DMS153 treated with DMSO at 0.1 percent for 48 hours (cell line): ENCODE results near the gene ERBB3.
A peak's percentile ranks its signal among the peaks of the same experiment; 100 is the strongest.

Source experiments
- DNase-seq: peaks from one replicate; lab custom pipeline; 2025; ENCODE audit not compliant: unreplicated experiment; lab: John Stamatoyannopoulos, UW

Gene ERBB3

DNA sequence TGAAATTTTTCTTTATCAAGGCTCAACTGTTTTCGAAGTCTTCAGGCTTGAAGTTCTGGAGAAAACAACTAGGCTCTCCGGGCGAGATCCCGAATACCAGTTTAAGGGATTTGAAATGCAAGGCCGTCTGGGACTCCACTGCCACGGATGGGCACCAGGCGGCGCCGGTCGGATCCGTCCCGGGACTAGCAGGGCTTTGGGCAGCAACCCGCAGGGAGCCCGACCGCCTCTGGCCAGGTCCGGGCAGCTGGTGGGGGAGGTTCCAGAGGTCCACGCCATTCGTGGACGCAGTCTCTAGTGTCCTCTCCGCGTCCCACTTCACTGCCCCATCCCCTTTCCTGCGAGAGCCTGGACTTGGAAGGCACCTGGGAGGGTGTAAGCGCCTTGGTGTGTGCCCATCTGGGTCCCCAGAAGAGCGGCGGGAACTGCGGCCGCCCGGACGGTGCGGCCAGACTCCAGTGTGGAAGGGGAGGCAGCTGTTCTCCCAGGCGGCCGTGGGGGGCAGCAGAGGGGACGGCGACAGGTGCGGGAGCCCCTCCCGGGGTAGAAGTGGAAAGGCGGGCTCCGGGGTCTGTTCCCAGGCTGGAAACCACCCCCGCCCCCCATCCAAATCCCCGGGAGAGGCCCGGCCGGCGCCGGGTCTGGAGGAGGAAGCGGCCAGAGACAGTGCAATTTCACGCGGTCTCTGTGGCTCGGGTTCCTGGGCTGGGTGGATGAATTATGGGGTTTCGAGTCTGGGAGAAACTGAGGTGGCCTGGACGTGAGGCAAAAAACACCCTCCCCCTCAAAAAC lies 838 bp upstream of the ERBB3 start:
- peak; percentile 64 for DNase-seq

GRCh38 chr12:56080556-56081138 lies 682 bp downstream of the ERBB3 start:
- no peak for DNase-seq

DNA sequence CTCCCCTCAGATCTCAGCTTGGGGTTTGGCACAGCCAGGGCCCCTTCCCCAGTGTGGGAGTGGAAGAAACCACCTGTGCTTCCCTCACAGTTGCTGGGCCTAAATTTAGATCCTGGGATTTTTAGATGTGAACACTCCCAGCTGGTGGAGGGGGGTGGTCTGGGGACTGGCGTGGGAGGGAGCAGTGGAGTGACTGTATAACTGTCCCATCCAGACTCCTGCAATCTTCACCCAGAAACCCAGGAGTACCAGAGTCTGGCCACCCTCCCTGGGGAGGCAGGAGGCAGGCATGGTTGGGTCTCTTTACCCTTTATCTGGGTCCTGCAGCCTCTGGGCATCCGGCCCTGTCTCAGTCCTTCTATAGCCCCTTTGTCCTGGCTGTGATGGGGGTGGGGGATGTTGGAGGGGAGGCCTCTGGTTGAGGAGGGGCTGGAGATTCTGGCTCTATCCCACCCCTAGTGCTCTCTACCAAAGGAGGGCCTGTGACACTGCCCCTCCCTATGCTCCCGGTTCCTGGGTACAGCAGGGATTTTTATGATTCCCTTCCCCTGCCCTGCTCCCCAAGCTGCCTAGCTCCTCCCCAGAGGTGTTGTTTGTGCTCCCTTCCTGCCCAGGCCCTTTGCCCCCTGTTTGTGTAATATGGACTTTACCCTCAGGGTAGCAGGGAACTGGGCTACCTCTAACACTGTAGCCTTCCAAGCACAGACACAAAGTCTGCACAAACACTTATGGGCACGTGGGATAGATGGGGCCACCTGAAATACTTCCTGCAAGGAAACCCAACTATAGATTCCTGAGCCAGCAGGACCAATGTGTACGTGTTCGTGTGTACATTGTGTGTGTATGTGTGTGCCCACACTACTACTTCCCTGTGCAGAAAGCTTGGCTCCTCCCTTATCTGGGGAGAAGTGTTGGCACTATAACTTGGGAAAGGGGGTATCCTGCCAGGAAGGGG lies 1.7 kb downstream of the ERBB3 start:
- DNase-seq = no peak

- no peak for DNase-seq
Measured at GRCh38 chr12:56082382-56082781, 2.4 kb downstream of the ERBB3 start.

GRCh38 chr12:56082967-56083366 lies 3.0 kb downstream of the ERBB3 start:
- DNase-seq = no peak

GRCh38 chr12:56084958-56085543 lies 5.1 kb downstream of the ERBB3 start:
- DNase-seq = no peak

- no peak for DNase-seq
Measured at GRCh38 chr12:56086096-56086495, 6.1 kb downstream of the ERBB3 start.

- DNase-seq = no peak
Measured at GRCh38 chr12:56086608-56087007, 6.6 kb downstream of the ERBB3 start.

GRCh38 chr12:56087220-56087619 lies 7.3 kb downstream of the ERBB3 start:
- no peak for DNase-seq

DNA sequence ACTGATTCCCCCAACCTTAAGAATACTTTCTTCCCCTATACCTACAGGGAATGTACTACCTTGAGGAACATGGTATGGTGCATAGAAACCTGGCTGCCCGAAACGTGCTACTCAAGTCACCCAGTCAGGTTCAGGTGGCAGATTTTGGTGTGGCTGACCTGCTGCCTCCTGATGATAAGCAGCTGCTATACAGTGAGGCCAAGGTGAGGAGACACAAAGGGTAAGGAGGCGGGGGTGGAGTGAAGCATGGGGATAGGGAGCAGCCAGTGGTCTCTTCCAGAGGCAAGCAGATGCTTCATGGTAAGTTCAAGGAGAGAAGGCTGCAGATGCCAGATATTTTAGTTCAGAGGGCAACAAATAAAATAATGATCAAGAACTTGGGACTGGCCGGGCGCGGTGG lies 17.8 kb downstream of the ERBB3 start:
- no peak for DNase-seq

- no peak for DNase-seq
Measured at GRCh38 chr12:56098592-56098991, 18.6 kb downstream of the ERBB3 start.

DNA sequence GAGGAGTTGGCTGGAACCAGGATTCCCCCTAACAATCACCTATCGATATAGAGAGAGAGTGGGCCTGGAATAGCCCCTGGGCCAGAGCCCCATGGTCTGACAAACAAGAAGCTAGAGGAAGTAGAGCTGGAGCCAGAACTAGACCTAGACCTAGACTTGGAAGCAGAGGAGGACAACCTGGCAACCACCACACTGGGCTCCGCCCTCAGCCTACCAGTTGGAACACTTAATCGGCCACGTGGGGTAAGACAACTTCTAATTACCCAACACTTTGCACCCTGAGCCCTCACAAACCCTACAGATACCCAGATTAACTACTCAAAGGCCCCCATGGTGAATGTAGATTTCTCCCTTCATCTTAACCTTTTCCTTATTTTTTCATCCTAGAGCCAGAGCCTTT lies 19.8 kb downstream of the ERBB3 start:
- DNase-seq = no peak

DNA sequence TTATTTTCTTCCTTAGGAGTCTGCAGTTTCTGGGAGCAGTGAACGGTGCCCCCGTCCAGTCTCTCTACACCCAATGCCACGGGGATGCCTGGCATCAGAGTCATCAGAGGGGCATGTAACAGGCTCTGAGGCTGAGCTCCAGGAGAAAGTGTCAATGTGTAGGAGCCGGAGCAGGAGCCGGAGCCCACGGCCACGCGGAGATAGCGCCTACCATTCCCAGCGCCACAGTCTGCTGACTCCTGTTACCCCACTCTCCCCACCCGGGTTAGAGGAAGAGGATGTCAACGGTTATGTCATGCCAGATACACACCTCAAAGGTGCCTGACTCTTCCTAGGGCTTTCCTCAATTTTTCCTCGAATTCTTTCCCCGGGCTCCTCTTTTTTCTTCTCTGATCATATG lies 21.1 kb downstream of the ERBB3 start:
- DNase-seq = no peak

- no peak for DNase-seq
Measured at GRCh38 chr12:56102683-56103065, 22.7 kb downstream of the ERBB3 start.

DNA sequence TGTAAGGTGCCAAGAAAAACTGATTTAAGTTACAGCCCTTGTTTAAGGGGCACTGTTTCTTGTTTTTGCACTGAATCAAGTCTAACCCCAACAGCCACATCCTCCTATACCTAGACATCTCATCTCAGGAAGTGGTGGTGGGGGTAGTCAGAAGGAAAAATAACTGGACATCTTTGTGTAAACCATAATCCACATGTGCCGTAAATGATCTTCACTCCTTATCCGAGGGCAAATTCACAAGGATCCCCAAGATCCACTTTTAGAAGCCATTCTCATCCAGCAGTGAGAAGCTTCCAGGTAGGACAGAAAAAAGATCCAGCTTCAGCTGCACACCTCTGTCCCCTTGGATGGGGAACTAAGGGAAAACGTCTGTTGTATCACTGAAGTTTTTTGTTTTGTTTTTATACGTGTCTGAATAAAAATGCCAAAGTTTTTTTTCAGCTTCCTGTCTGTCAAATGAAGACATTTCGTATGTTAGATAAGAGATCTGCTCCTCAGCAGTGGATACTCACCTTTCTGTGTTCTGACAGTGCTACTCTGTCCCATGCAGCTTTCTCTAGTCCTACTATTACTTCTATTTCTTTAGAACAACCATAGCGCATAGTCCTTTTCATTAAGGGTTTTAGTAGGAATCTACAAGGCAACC lies 23.2 kb downstream of the ERBB3 start:
- DNase-seq = no peak

GRCh38 chr12:56103823-56104108 lies 23.8 kb downstream of the ERBB3 start:
- no peak for DNase-seq

- DNase-seq = peak; percentile 97
Measured at GRCh38 chr12:56104109-56104814, 24.3 kb downstream of the ERBB3 start, which contains the start of gene PA2G4. PA2G4 (plus strand) TSS chr12:56104559; CDS start chr12:56104738, 179 bp downstream.

- no peak for DNase-seq
Measured at GRCh38 chr12:56104815-56105608, 25.0 kb downstream of the ERBB3 start.

DNA sequence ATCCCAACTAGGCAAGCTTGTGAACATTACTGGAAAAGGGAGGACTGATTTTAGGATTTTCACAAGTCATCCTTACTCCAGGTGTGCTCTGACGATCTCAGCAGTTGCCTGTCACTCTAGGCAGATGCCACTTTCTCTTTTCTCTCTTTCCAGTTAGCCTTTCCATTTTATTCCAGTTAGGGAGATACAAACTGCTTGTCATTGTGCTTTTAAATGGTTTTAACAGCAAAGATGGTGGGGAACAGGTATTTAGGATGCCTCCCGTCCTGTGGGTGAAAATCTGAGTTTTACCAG lies 25.6 kb downstream of the ERBB3 start:
- no peak for DNase-seq

- DNase-seq = no peak
Measured at GRCh38 chr12:56107242-56107641, 27.3 kb downstream of the ERBB3 start.
